ENCODE measurements around the gene TCF4.

The TCF4 gene

DNA sequence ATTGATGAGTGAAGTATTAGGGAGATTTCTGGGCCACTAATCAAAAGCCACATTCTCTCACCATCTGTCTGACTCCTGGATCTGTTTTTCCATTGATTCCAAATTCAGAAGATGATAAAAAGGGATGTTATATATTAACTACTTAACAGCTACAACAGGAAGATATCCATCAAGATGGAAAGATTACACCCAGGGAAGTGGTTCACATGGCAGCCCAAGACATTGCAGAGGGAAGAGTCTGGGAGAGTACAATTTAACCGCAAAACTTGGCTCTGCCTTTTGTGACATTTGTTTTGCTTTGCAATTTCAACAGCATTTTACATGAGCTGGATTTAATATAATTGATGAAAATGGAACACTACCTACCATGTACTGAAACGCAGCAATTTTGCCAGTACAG lies 22.5 kb upstream of the TCF4 start:
- Histone ChIP-seq H2AFZ (ENCODE audit: low read length) (no peak overlapping the region), H3K9me2 (replicated peaks; ENCODE audit: low read depth, low read length) (no peaks in the 10 kb centered on the region)

GRCh38 chr18:55609160-55609825 lies 21.3 kb upstream of the TCF4 start:
- Histone ChIP-seq H3K9me3 (ENCODE audit: insufficient read depth, low read depth, low read length) (no peaks in the 10 kb centered on the region), H3K9ac (ENCODE audit: low read depth, low read length, poor library complexity, severe bottlenecking) (no peak overlapping the region), H4K20me1 (ENCODE audit: insufficient read depth, low read length, poor library complexity, severe bottlenecking) (no peaks in the 10 kb centered on the region), H3K36me3 (ENCODE audit: insufficient read depth, low read length) (no peaks in the 10 kb centered on the region), H3K9me2 (replicated peaks; ENCODE audit: low read depth, low read length) (no peaks in the 10 kb centered on the region), H3K27me3 (ENCODE audit: insufficient read depth, low read length, poor library complexity, severe bottlenecking) (no peaks in the 10 kb centered on the region), H3K79me2 (ENCODE audit: insufficient read depth, low read length) (no peaks in the 10 kb centered on the region), H3F3A (ENCODE audit: low read depth) (no peaks in the 10 kb centered on the region), H3K4me1 (ENCODE audit: insufficient read depth, low read length, poor library complexity, severe bottlenecking) (no peaks in the 10 kb centered on the region), H3K4me2 (ENCODE audit: low read depth, low read length, poor library complexity, severe bottlenecking) (no peak overlapping the region), H2AFZ (ENCODE audit: low read length) (no peak overlapping the region), H3K4me3 (ENCODE audit: low read length, poor library complexity, severe bottlenecking) (no peak overlapping the region)
- TF ChIP-seq, protein P1, sequence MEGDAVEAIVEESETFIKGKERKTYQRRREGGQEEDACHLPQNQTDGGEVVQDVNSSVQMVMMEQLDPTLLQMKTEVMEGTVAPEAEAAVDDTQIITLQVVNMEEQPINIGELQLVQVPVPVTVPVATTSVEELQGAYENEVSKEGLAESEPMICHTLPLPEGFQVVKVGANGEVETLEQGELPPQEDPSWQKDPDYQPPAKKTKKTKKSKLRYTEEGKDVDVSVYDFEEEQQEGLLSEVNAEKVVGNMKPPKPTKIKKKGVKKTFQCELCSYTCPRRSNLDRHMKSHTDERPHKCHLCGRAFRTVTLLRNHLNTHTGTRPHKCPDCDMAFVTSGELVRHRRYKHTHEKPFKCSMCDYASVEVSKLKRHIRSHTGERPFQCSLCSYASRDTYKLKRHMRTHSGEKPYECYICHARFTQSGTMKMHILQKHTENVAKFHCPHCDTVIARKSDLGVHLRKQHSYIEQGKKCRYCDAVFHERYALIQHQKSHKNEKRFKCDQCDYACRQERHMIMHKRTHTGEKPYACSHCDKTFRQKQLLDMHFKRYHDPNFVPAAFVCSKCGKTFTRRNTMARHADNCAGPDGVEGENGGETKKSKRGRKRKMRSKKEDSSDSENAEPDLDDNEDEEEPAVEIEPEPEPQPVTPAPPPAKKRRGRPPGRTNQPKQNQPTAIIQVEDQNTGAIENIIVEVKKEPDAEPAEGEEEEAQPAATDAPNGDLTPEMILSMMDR (conservative IDR thresholded peaks at IDR 0.05; ENCODE audit: low read length), result no peak
- TF ChIP-seq EZH2phosphoT487 (IDR thresholded peaks at IDR 0.05; ENCODE audit: borderline replicate concordance), result no peak

More for the DNA sequence above, 22.5 kb upstream of the TCF4 start:
- H3F3A ChIP-seq (ENCODE audit: low read depth), result no peaks in the 10 kb centered on the region
- no peaks in the 10 kb centered on the region for H3K27me3 ChIP-seq (ENCODE audit: insufficient read depth, low read length, poor library complexity, severe bottlenecking)
- no peaks in the 10 kb centered on the region for H4K20me1 ChIP-seq (ENCODE audit: insufficient read depth, low read length, poor library complexity, severe bottlenecking)
- no peaks in the 10 kb centered on the region for H3K36me3 ChIP-seq (ENCODE audit: insufficient read depth, low read length)
- H3K4me1 ChIP-seq (ENCODE audit: insufficient read depth, low read length, poor library complexity, severe bottlenecking), result no peaks in the 10 kb centered on the region
- H3K4me3 ChIP-seq (ENCODE audit: low read length, poor library complexity, severe bottlenecking), result no peak overlapping the region
- TF ChIP-seq, protein P1 (conservative IDR thresholded peaks at IDR 0.05; ENCODE audit: low read length), result no peak
- no peak for TF ChIP-seq EZH2phosphoT487 (IDR thresholded peaks at IDR 0.05; ENCODE audit: borderline replicate concordance)
- no peak overlapping the region for H3K9ac ChIP-seq (ENCODE audit: low read depth, low read length, poor library complexity, severe bottlenecking)
- H3K79me2 ChIP-seq (ENCODE audit: insufficient read depth, low read length), result no peaks in the 10 kb centered on the region
- no peak overlapping the region for H3K4me2 ChIP-seq (ENCODE audit: low read depth, low read length, poor library complexity, severe bottlenecking)
- no peaks in the 10 kb centered on the region for H3K9me3 ChIP-seq (ENCODE audit: insufficient read depth, low read depth, low read length)

DNA sequence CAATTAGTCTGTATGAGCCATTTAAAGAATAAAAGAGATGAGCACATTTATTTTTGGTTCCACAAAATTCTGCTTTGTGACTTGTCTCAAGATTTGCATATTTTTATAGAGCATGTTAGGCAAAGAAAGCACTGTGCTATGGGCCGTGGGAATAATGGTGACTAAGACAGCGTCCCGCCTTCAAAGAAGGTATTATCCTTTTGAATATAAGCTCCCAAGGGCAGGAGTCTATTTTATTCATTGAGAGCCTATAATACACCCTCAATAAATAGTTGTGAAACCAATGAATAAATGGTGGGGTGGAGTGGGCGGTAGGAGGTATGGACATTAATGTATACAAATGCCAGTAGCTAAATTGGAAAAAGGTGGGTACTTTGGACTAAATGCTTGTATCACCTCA lies 20.5 kb upstream of the TCF4 start:
- Histone ChIP-seq H2AFZ (ENCODE audit: low read length) (no peak overlapping the region), H3K36me3 (ENCODE audit: insufficient read depth, low read length) (no peaks in the 10 kb centered on the region), H3K4me3 (ENCODE audit: low read length, poor library complexity, severe bottlenecking) (no peak overlapping the region), H3K4me1 (ENCODE audit: insufficient read depth, low read length, poor library complexity, severe bottlenecking) (no peaks in the 10 kb centered on the region), H3K9ac (ENCODE audit: low read depth, low read length, poor library complexity, severe bottlenecking) (no peak overlapping the region), H3K4me2 (ENCODE audit: low read depth, low read length, poor library complexity, severe bottlenecking) (no peak overlapping the region), H3K9me2 (replicated peaks; ENCODE audit: low read depth, low read length) (no peaks in the 10 kb centered on the region), H4K20me1 (ENCODE audit: insufficient read depth, low read length, poor library complexity, severe bottlenecking) (no peaks in the 10 kb centered on the region), H3F3A (ENCODE audit: low read depth) (no peaks in the 10 kb centered on the region), H3K9me3 (ENCODE audit: insufficient read depth, low read depth, low read length) (no peaks in the 10 kb centered on the region), H3K27me3 (ENCODE audit: insufficient read depth, low read length, poor library complexity, severe bottlenecking) (no peaks in the 10 kb centered on the region), H3K79me2 (ENCODE audit: insufficient read depth, low read length) (no peaks in the 10 kb centered on the region)
- TF ChIP-seq, protein P1 (conservative IDR thresholded peaks at IDR 0.05; ENCODE audit: low read length), result no peak
- no peak for TF ChIP-seq EZH2phosphoT487 (IDR thresholded peaks at IDR 0.05; ENCODE audit: borderline replicate concordance)

Data from Loucy (cell line).